Chondrocyte (in vitro differentiated cells): ENCODE measurements around the gene LYSMD3. TPM values are rescaled to one million over a fixed set of nuclear protein-coding genes. Genes with fewer than 3 reads are reported as not detected.

Experiments used
- DNase-seq: peaks from one replicate; pipeline ENCODE4 v3.0.0; 2021; ENCODE audit warnings: mixed read lengths, low spot score
- H3K27ac Mint-ChIP-seq: one replicate; pipeline ENCODE4 v1.8.0; 2021; ENCODE audit warnings: mild to moderate bottlenecking, moderate library complexity, mixed read lengths; ENCODE audit not compliant: unreplicated experiment
- H3K27me3 Mint-ChIP-seq: 2 replicates; pipeline ENCODE4 v1.8.0; 2021; ENCODE audit warnings: low read depth, mixed read lengths
- H3K36me3 Mint-ChIP-seq: 2 replicates; pipeline ENCODE4 v1.8.0; 2021; ENCODE audit warnings: low read depth, mixed read lengths
- H3K4me1 Mint-ChIP-seq: 2 replicates; pipeline ENCODE4 v1.8.0; 2021; ENCODE audit warnings: low read depth, mild to moderate bottlenecking, mixed read lengths
- H3K4me3 Mint-ChIP-seq: one replicate; pipeline ENCODE4 v1.8.0; 2021; ENCODE audit warnings: mild to moderate bottlenecking, moderate library complexity, mixed read lengths; ENCODE audit not compliant: unreplicated experiment
- H3K9me3 Mint-ChIP-seq: 2 replicates; pipeline ENCODE4 v1.8.0; 2021; ENCODE audit warnings: low read depth, mixed read lengths
- CTCF ChIP-seq: fragments of 200-600 bp; sonication (generic); IDR thresholded peaks from 2 replicates; pipeline ENCODE4 v1.5.0; 2021; ENCODE audit warnings: antibody characterized with exemption, mild to moderate bottlenecking, moderate library complexity
- total RNA-seq: library from RNA; stranded (reverse); gene quantifications from 3 replicates; pipeline ENCODE4 v1.2.1, GENCODE V29; 2021

Gene LYSMD3
- total RNA-seq, 1 donor from 2014 or later, result 23.6 TPM

GRCh38 chr5:90542827-90543519 lies 13.6 kb upstream of the LYSMD3 start:
- Mint-ChIP-seq H3K27ac (no peak overlapping the region), H3K4me3 (no peak overlapping the region), H3K4me1 (peaks cover 2% of the 10 kb centered on the region), H3K27me3 (peaks cover 5% of the 10 kb centered on the region), H3K36me3 (no peaks in the 10 kb centered on the region), H3K9me3 (no peaks in the 10 kb centered on the region)
- DNase-seq, result no peak
- no peak for TF ChIP-seq CTCF

GRCh38 chr5:90534922-90535321 lies 5.5 kb upstream of the LYSMD3 start:
- no peak overlapping the region for H3K4me3 Mint-ChIP-seq
- H3K36me3 Mint-ChIP-seq, result no peaks in the 10 kb centered on the region
- no peak overlapping the region for H3K27ac Mint-ChIP-seq
- H3K27me3 Mint-ChIP-seq, result peaks cover 27% of the 10 kb centered on the region
- H3K9me3 Mint-ChIP-seq, result no peaks in the 10 kb centered on the region
- H3K4me1 Mint-ChIP-seq, result no peaks in the 10 kb centered on the region
- no peak for DNase-seq
- no peak for TF ChIP-seq CTCF

- Mint-ChIP-seq H3K4me3 (no peak overlapping the region), H3K27ac (no peak overlapping the region), H3K9me3 (no peaks in the 10 kb centered on the region), H3K27me3 (peaks cover 24% of the 10 kb centered on the region), H3K4me1 (peaks cover 2% of the 10 kb centered on the region), H3K36me3 (no peaks in the 10 kb centered on the region)
- TF ChIP-seq CTCF, result no peak
- peak; percentile 47 for DNase-seq
These were observed 4.4 kb upstream of the LYSMD3 start for GRCh38 chr5:90533794-90534193.

GRCh38 chr5:90530736-90531487 lies 1.5 kb upstream of the LYSMD3 start:
- Mint-ChIP-seq H3K9me3 (no peaks in the 10 kb centered on the region), H3K27me3 (peaks cover 22% of the 10 kb centered on the region), H3K27ac (no peak overlapping the region), H3K4me3 (no peak overlapping the region), H3K36me3 (peaks cover 1% of the 10 kb centered on the region), H3K4me1 (peaks cover 26% of the 10 kb centered on the region)
- DNase-seq, result no peak
- no peak for TF ChIP-seq CTCF

GRCh38 chr5:90529939-90530677 lies 724 bp upstream of the LYSMD3 start:
- no peaks in the 10 kb centered on the region for H3K9me3 Mint-ChIP-seq
- peak overlapping the region; percentile 97 for H3K27ac Mint-ChIP-seq
- H3K4me1 Mint-ChIP-seq, result peaks cover 27% of the 10 kb centered on the region
- peak; percentile 93 for TF ChIP-seq CTCF
- H3K27me3 Mint-ChIP-seq, result peaks cover 18% of the 10 kb centered on the region
- no peak for DNase-seq
- H3K36me3 Mint-ChIP-seq, result peaks cover 1% of the 10 kb centered on the region
- H3K4me3 Mint-ChIP-seq, result peak overlapping the region; percentile 94
